Measurements from ENCODE around the gene GPALPP1. TPM values are rescaled to one million over a fixed set of nuclear protein-coding genes. Genes with fewer than 3 reads are reported as not detected.
"Not testable (repeated sequence)": the region's sequence is repeated elsewhere in the genome, so short reads cannot be mapped to it uniquely, and the experiment has no call there.

GPALPP1 gene
- total and polyA plus RNA-seq, 2 donors from 2014 or later = 9.2 to 25.1 TPM

DNA sequence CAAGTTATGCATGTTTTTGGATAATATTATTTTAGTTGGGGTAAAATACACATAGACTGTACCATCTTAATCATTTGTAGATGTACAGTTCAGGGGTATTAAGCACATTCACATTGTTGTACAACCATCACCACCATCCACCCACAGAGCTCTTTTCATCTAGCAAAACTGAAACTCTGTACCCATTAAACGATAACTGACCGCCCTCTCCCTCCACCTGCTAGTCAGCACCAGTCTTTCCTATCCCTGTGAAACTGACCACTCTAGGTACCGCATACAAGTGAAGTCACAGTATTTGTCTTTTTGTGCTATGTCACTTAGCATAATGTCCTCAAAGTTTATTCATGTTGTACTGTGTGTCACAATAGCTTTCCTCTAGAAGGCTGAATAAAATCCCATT lies 70.7 kb downstream of the GPALPP1 start:
- FAIRE-seq (no peak), DNase-seq (no peak)
- no peak overlapping the region for H3K27ac ChIP-seq (ENCODE audit: low read depth in 2 of 2, low read length in 2 of 2)
- no peaks in the 10 kb centered on the region for H3K36me3 ChIP-seq (ENCODE audit: control insufficient read depth in 2 of 3, insufficient read depth in 3 of 3, low read length in 3 of 3)
- TF ChIP-seq, protein P1, sequence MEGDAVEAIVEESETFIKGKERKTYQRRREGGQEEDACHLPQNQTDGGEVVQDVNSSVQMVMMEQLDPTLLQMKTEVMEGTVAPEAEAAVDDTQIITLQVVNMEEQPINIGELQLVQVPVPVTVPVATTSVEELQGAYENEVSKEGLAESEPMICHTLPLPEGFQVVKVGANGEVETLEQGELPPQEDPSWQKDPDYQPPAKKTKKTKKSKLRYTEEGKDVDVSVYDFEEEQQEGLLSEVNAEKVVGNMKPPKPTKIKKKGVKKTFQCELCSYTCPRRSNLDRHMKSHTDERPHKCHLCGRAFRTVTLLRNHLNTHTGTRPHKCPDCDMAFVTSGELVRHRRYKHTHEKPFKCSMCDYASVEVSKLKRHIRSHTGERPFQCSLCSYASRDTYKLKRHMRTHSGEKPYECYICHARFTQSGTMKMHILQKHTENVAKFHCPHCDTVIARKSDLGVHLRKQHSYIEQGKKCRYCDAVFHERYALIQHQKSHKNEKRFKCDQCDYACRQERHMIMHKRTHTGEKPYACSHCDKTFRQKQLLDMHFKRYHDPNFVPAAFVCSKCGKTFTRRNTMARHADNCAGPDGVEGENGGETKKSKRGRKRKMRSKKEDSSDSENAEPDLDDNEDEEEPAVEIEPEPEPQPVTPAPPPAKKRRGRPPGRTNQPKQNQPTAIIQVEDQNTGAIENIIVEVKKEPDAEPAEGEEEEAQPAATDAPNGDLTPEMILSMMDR (IDR thresholded peaks at IDR 0.05; ENCODE audit: borderline replicate concordance, extremely low read depth, insufficient read depth) = no peak
- no peak overlapping the region for H3K4me3 ChIP-seq (ENCODE audit: low read length in 3 of 3)
- H3K9me3 ChIP-seq (ENCODE audit: control insufficient read depth in 2 of 3, insufficient read depth in 1 of 3, low read length in 3 of 3) = no peaks in the 10 kb centered on the region
- no peak overlapping the region for H3K9ac ChIP-seq (ENCODE audit: low read length in 3 of 3)
- H3K4me1 ChIP-seq (ENCODE audit: control insufficient read depth in 2 of 3, insufficient read depth in 2 of 3, low read depth in 1 of 3, low read length in 3 of 3) = peaks cover 0 to 7% (median 5%) of the 10 kb centered on the region in 3 donors
- no peaks in the 10 kb centered on the region for H3K27me3 ChIP-seq (ENCODE audit: control insufficient read depth, insufficient read depth, low read length)
- intact Hi-C loops (cut with DNase I) = no loop called here

DNA sequence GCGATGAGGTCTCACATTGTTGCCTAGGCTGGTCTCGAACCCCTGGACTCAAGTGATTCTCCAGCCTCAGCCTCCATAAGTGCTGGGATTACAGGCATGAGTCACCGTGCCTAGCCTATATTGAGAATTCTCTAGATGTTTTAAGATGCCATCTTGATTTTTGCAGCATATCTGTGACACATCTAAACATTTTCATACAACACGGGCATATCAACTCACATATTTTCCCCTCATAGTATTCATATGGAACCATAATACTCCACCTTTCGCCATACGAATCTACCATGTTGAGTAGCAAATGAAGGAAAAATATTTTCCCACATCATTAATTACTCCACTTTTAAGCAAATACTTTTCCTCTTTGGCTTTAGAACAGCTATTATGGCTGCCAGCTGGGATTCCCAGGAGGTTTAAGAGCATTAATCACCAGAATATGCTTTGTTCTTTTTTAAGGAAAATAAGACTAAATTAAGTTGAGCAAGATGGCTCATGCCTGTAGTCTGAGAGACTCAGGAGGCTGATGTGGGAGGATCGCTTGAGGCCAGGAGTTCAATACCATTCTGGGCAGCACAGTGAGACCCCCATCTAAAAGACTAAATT lies 74.0 kb downstream of the GPALPP1 start:
- Histone ChIP-seq H3K27ac (ENCODE audit: low read depth in 2 of 2, low read length in 2 of 2) (no peak overlapping the region), H3K27me3 (ENCODE audit: control insufficient read depth, insufficient read depth, low read length) (no peaks in the 10 kb centered on the region), H3K9me3 (ENCODE audit: control insufficient read depth in 2 of 3, insufficient read depth in 1 of 3, low read length in 3 of 3) (no peaks in the 10 kb centered on the region), H3K36me3 (ENCODE audit: control insufficient read depth in 2 of 3, insufficient read depth in 3 of 3, low read length in 3 of 3) (no peaks in the 10 kb centered on the region), H3K4me3 (ENCODE audit: low read length in 3 of 3) (no peak overlapping the region), H3K9ac (ENCODE audit: low read length in 3 of 3) (no peak overlapping the region), H3K4me1 (ENCODE audit: control insufficient read depth in 2 of 3, insufficient read depth in 2 of 3, low read depth in 1 of 3, low read length in 3 of 3) (no peaks in the 10 kb centered on the region)
- TF ChIP-seq, protein P1 (IDR thresholded peaks at IDR 0.05; ENCODE audit: borderline replicate concordance, extremely low read depth, insufficient read depth) = no peak
- no peak for FAIRE-seq
- intact Hi-C loops (cut with DNase I) = no loop called here
- DNase-seq = no peak

DNA sequence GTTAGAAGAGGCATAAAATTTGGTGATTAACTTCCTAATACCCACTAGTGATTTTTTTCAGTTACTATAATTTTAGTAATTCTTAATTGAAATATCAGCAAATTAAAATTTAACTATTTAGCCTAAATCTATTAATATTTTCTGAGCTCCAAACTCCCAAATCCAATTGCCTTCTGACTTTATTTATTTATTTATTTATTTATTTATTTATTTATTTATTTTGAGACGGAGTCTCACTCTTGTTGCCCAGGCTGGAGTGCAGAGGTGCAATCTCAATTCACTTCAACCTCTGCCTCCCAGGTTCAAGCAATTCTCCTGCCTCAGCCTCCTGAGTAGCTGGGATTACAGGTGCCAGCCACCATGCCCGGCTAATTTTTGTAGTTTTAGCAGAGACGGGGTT lies 74.6 kb downstream of the GPALPP1 start:
- intact Hi-C loops (cut with DNase I) = not testable (repeated sequence)

DNA sequence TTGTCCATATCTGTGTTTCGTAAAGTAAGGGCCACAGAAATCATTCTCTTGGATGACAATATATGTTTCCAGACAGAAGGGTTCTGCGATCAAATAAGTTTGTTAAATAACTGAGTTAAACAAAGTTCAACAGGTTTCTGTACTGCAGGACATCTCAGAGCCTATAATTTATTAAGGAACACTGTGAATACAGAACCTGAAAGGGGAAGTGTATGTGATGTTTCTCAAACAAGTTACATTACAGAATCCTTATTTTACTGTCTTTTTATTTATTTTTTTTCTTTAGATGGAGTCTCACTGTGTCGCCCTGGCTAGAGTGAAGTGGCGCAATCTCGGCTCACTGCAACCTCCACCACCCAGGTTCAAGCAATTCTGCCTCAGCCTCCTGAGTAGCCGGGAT lies 75.6 kb downstream of the GPALPP1 start:
- Histone ChIP-seq H3K36me3 (ENCODE audit: control insufficient read depth in 2 of 3, insufficient read depth in 3 of 3, low read length in 3 of 3) (no peaks in the 10 kb centered on the region), H3K27me3 (ENCODE audit: control insufficient read depth, insufficient read depth, low read length) (no peaks in the 10 kb centered on the region), H3K4me1 (ENCODE audit: control insufficient read depth in 2 of 3, insufficient read depth in 2 of 3, low read depth in 1 of 3, low read length in 3 of 3) (no peaks in the 10 kb centered on the region), H3K9ac (ENCODE audit: low read length in 3 of 3) (no peak overlapping the region), H3K4me3 (ENCODE audit: low read length in 3 of 3) (no peak overlapping the region), H3K9me3 (ENCODE audit: control insufficient read depth in 2 of 3, insufficient read depth in 1 of 3, low read length in 3 of 3) (no peaks in the 10 kb centered on the region), H3K27ac (ENCODE audit: low read depth in 2 of 2, low read length in 2 of 2) (no peak overlapping the region)
- TF ChIP-seq, protein P1 (IDR thresholded peaks at IDR 0.05; ENCODE audit: borderline replicate concordance, extremely low read depth, insufficient read depth) = no peak
- FAIRE-seq (no peak), DNase-seq (no peak)
- intact Hi-C loops (cut with DNase I) = no loop called here

More for the DNA sequence above, 74.6 kb downstream of the GPALPP1 start:
- not testable (repeated sequence) for DNase-seq; H3K27ac ChIP-seq (ENCODE audit: low read depth in 2 of 2, low read length in 2 of 2); H3K4me3 ChIP-seq (ENCODE audit: low read length in 3 of 3); H3K27me3 ChIP-seq (ENCODE audit: control insufficient read depth, insufficient read depth, low read length); H3K9ac ChIP-seq (ENCODE audit: low read length in 3 of 3); H3K9me3 ChIP-seq (ENCODE audit: control insufficient read depth in 2 of 3, insufficient read depth in 1 of 3, low read length in 3 of 3); H3K4me1 ChIP-seq (ENCODE audit: control insufficient read depth in 2 of 3, insufficient read depth in 2 of 3, low read depth in 1 of 3, low read length in 3 of 3); H3K36me3 ChIP-seq (ENCODE audit: control insufficient read depth in 2 of 3, insufficient read depth in 3 of 3, low read length in 3 of 3); FAIRE-seq
